Activated CD8-positive, alpha-beta memory T cell treated with anti-CD3 and anti-CD28 coated beads, Interleukin-2, amount 10 ng/mL, durations not matched to agents 7 days and 5 days (primary cell): ENCODE data around the gene FANCM. TPM values are rescaled to one million over a fixed set of nuclear protein-coding genes. Genes with fewer than 3 reads are reported as not detected.
"Not testable (repeated sequence)": the region's sequence is repeated elsewhere in the genome, so short reads cannot be mapped to it uniquely, and the experiment has no call there.

Source experiments
- ATAC-seq: fragments of 150-1000 bp; cut with Tn5 transposase; one replicate; pipeline ENCODE4 v1.10.0; 2021; ENCODE audit warnings: moderate library complexity
- CTCF ChIA-PET: fragments of 350-600 bp; sonication (Branson Sonifier 250); formaldehyde crosslinking; loops from one replicate; lab custom pipeline; 2021; ENCODE audit warnings: antibody characterized with exemption; lab: Charles Lee
- DNase-seq: peaks from one replicate; pipeline ENCODE4 v3.0.0-alpha.2; 2020
- H3K27ac Mint-ChIP-seq: one replicate; pipeline ENCODE4 v1.8.0; 2021; ENCODE audit warnings: mild to moderate bottlenecking, mixed read lengths
- H3K27me3 Mint-ChIP-seq: one replicate; pipeline ENCODE4 v1.8.0; 2021; ENCODE audit warnings: mixed read lengths
- H3K36me3 Mint-ChIP-seq: one replicate; pipeline ENCODE4 v1.8.0; 2021; ENCODE audit warnings: mild to moderate bottlenecking, mixed read lengths
- H3K4me1 Mint-ChIP-seq: one replicate; pipeline ENCODE4 v1.8.0; 2021; ENCODE audit warnings: mixed read lengths
- H3K4me3 Mint-ChIP-seq: one replicate; pipeline ENCODE4 v1.8.0; 2021; ENCODE audit warnings: mild to moderate bottlenecking, moderate library complexity, mixed read lengths
- H3K9me3 Mint-ChIP-seq: one replicate; pipeline ENCODE4 v1.8.0; 2022; ENCODE audit warnings: low read depth, mixed read lengths
- total RNA-seq, 2 experiments: library from RNA; stranded (reverse); gene quantifications; one replicate each; pipeline ENCODE4 v1.2.3, GENCODE V29; 2021

The FANCM gene
- total RNA-seq, 2 experiments from 2014 or later = 18.1 to 25.6 TPM

DNA sequence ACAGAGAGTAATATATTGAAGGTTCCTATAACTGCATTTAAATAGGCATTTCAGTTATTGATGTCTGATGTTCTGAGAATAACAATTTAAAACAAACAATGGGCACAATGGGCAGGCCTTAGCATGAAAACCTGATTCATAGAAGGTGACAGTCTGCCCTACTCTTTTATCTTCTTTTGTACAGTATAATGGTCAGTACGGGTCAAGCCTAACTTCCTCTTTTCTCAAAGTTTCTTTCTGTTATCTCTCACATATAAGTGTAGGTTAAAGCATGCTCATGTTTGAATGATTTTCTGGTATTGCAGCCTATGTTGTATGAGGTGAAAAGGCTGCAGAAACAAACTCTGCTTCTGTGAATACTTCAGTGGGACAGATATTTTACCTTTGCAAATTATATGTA lies 15.6 kb upstream of the FANCM start:
- CTCF ChIA-PET = no interaction called here
- Mint-ChIP-seq H3K27ac (no peak overlapping the region), H3K36me3 (peaks cover 54% of the 10 kb centered on the region)

GRCh38 chr14:45123271-45123670 lies 12.5 kb upstream of the FANCM start:
- peaks cover 7% of the 10 kb centered on the region for H3K4me1 Mint-ChIP-seq
- no peak overlapping the region for H3K4me3 Mint-ChIP-seq
- H3K27ac Mint-ChIP-seq = no peak overlapping the region
- DNase-seq = no peak
- H3K36me3 Mint-ChIP-seq = peaks cover 49% of the 10 kb centered on the region
- no peak for ATAC-seq
- H3K27me3 Mint-ChIP-seq = no peaks in the 10 kb centered on the region
- H3K9me3 Mint-ChIP-seq = no peaks in the 10 kb centered on the region
- CTCF ChIA-PET = interaction anchor here (1.3 kb wide), 1 partner anchor 9 kb away, joined by 3 read pairs; no protein-coding TSS in a partner anchor

More for the DNA sequence above, 15.6 kb upstream of the FANCM start:
- ATAC-seq (no peak), DNase-seq (no peak)
- Mint-ChIP-seq H3K4me1 (peaks cover 3% of the 10 kb centered on the region), H3K9me3 (no peaks in the 10 kb centered on the region), H3K4me3 (no peak overlapping the region), H3K27me3 (no peaks in the 10 kb centered on the region)

- H3K4me3 Mint-ChIP-seq = no peak overlapping the region
- CTCF ChIA-PET = interaction anchor here (1.2 kb wide), 1 partner anchor 9 kb away, joined by 3 read pairs; no protein-coding TSS in a partner anchor
- peaks cover 9% of the 10 kb centered on the region for H3K4me1 Mint-ChIP-seq
- H3K9me3 Mint-ChIP-seq = no peaks in the 10 kb centered on the region
- H3K36me3 Mint-ChIP-seq = peaks cover 36% of the 10 kb centered on the region
- no peak overlapping the region for H3K27ac Mint-ChIP-seq
- H3K27me3 Mint-ChIP-seq = no peaks in the 10 kb centered on the region
- ATAC-seq = no peak
- DNase-seq = no peak
Observed at GRCh38 chr14:45125754-45126153, 10.0 kb upstream of the FANCM start.

- ATAC-seq (no peak), DNase-seq (no peak)
- no peak overlapping the region for H3K27ac Mint-ChIP-seq
- no peaks in the 10 kb centered on the region for H3K27me3 Mint-ChIP-seq
- no peaks in the 10 kb centered on the region for H3K9me3 Mint-ChIP-seq
- no peak overlapping the region for H3K4me3 Mint-ChIP-seq
- peaks cover 21% of the 10 kb centered on the region for H3K4me1 Mint-ChIP-seq
- CTCF ChIA-PET = interaction anchor here (1.0 kb wide), 1 partner anchor 124 kb away, joined by 3 read pairs; the partner anchor contains the start of gene MIS18BP1
- H3K36me3 Mint-ChIP-seq = peaks cover 19% of the 10 kb centered on the region
Observed at GRCh38 chr14:45128963-45129629, 6.6 kb upstream of the FANCM start.

DNA sequence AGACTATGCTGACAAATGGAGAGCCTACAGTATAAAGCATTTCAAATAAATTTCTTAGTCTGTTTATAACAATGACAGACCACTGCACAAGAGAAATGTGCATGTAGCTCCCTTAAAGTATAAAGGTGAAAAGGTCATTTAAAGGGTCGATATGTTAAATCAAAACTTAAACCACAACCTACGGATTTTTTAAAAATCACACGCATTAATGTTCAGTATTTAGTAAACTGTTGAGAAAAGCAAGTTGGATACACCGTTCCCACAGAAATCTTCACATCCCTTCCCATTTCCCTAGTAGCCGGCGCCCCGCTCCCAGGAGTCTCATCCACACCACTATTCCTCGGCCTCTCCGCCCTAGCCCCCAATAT lies 2.1 kb upstream of the FANCM start:
- CTCF ChIA-PET = interaction anchor here (1.0 to 2.0 kb wide), 3 partner anchors 12 to 18 kb away, joined by 4 read pairs; no protein-coding TSS in a partner anchor
- H3K4me1 Mint-ChIP-seq = peaks cover 30% of the 10 kb centered on the region
- ATAC-seq = no peak

GRCh38 chr14:45134051-45134958 lies 1.4 kb upstream of the FANCM start, which contains the start of gene FKBP3:
Gene FKBP3, minus strand, starts transcription at chr14:45134481. Its CDS starts 25 bp downstream, at chr14:45134456.
- CTCF ChIA-PET = interaction anchor here (1.0 to 2.0 kb wide), 6 partner anchors 12 to 172 kb away, joined by 3 to 6 read pairs (median 4); partner anchors contain the start of genes KLHL28, MIS18BP1 and TOGARAM1
- peaks cover 4% of the 10 kb centered on the region for H3K36me3 Mint-ChIP-seq
- H3K4me1 Mint-ChIP-seq = peaks cover 34% of the 10 kb centered on the region
- DNase-seq (peak; percentile 98), ATAC-seq (peak; percentile 92)
- H3K9me3 Mint-ChIP-seq = no peaks in the 10 kb centered on the region
- no peaks in the 10 kb centered on the region for H3K27me3 Mint-ChIP-seq
- peak within 1 kb of the TSS; percentile 100 for H3K27ac Mint-ChIP-seq
- H3K4me3 Mint-ChIP-seq = peak within 1 kb of the TSS; percentile 95

More for the DNA sequence above, 2.1 kb upstream of the FANCM start:
- Mint-ChIP-seq H3K36me3 (peaks cover 4% of the 10 kb centered on the region), H3K27me3 (no peaks in the 10 kb centered on the region), H3K9me3 (no peaks in the 10 kb centered on the region), H3K4me3 (peak overlapping the region; percentile 95), H3K27ac (peak overlapping the region; percentile 100)
- DNase-seq = no peak

DNA sequence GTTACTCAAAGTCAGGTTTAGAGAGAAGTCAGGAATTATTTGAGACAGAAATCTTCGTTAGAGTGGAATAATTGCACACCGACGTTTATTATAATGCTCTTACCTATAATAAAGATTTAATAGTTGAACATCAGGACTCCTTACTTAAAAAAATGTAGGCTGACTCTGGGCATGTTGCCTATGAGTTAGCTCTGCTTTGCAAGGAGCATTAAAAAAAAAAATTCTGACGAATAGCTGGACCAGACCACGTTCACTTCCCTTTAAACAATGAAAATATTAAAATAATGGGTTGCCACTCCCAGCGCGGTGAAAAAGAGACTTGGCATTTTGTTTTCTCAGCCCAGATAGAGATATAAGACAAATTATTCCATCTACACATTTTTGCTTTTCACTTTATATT lies 574 bp upstream of the FANCM start:
- H3K4me1 Mint-ChIP-seq = peaks cover 36% of the 10 kb centered on the region
- peak overlapping the region; percentile 95 for H3K4me3 Mint-ChIP-seq
- peaks cover 2% of the 10 kb centered on the region for H3K36me3 Mint-ChIP-seq
- no peaks in the 10 kb centered on the region for H3K27me3 Mint-ChIP-seq
- DNase-seq (no peak), ATAC-seq (no peak)
- no peaks in the 10 kb centered on the region for H3K9me3 Mint-ChIP-seq
- H3K27ac Mint-ChIP-seq = peak overlapping the region; percentile 100
- CTCF ChIA-PET = interaction anchor here (1.0 to 2.0 kb wide), 5 partner anchors 18 to 173 kb away, joined by 3 to 6 read pairs (median 4); partner anchors contain the start of genes KLHL28, MIS18BP1 and TOGARAM1

DNA sequence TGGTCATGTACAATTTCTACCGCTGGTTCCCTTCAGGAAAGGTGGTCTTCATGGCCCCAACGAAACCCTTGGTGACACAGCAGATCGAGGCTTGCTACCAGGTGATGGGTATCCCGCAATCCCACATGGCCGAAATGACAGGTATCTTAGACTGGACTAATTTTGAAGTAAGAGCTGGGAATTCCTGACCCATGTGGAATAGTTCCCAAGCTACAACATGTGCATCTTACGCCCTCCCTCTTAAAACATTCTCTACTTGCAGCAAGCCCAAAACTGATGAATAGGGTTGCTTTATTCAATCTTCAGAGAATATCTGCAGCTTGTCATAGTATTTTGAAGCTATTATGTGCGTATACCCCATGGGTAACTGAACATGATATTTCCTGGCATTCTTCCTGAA lies 669 bp downstream of the FANCM start:
- no peak for DNase-seq
- H3K4me1 Mint-ChIP-seq = peaks cover 41% of the 10 kb centered on the region
- no peaks in the 10 kb centered on the region for H3K9me3 Mint-ChIP-seq
- H3K4me3 Mint-ChIP-seq = peak overlapping the region; percentile 95
- peak overlapping the region; percentile 100 for H3K27ac Mint-ChIP-seq
- no peak for ATAC-seq
- CTCF ChIA-PET = interaction anchor here (1.0 to 1.9 kb wide), 3 partner anchors 117 to 223 kb away, joined by 3 to 7 read pairs (median 5); partner anchors contain the start of gene MIS18BP1
- H3K27me3 Mint-ChIP-seq = no peaks in the 10 kb centered on the region
- H3K36me3 Mint-ChIP-seq = peaks cover 2% of the 10 kb centered on the region

- ATAC-seq = no peak
- H3K9me3 Mint-ChIP-seq = no peaks in the 10 kb centered on the region
- H3K4me3 Mint-ChIP-seq = no peak overlapping the region
- CTCF ChIA-PET = no interaction called here
- no peak for DNase-seq
- H3K27ac Mint-ChIP-seq = no peak overlapping the region
- no peaks in the 10 kb centered on the region for H3K27me3 Mint-ChIP-seq
- peaks cover 36% of the 10 kb centered on the region for H3K4me1 Mint-ChIP-seq
- H3K36me3 Mint-ChIP-seq = peaks cover 15% of the 10 kb centered on the region
Observed at GRCh38 chr14:45140661-45141187, 5.0 kb downstream of the FANCM start.

GRCh38 chr14:45142083-45142482 lies 6.4 kb downstream of the FANCM start:
- Mint-ChIP-seq H3K36me3 (peaks cover 20% of the 10 kb centered on the region), H3K4me1 (peaks cover 34% of the 10 kb centered on the region)
- H3K9me3 Mint-ChIP-seq, ATAC-seq, H3K27me3 Mint-ChIP-seq, CTCF ChIA-PET, DNase-seq, H3K4me3 Mint-ChIP-seq, H3K27ac Mint-ChIP-seq: not testable (repeated sequence)

DNA sequence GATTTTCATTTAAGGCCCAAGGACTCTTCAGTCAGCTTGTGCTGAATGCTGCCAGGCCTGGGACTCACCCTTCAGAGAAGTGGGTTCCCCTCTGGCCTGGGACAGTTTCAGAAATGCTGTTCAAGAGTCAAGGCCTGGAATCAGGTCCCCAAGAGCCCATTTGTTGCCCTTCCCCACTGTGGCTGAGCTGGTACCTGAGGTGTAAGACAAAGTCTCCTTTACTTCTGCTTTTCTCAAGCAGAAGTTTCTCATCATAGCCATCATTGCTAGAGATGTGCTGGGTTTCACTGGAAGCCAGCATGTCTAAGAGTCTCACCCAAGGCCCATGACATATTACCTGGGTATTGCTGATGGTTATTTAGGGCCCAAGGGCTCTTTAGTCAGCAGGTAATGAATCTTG lies 8.9 kb downstream of the FANCM start:
- H3K9me3 Mint-ChIP-seq = no peaks in the 10 kb centered on the region
- H3K27ac Mint-ChIP-seq = no peak overlapping the region
- H3K36me3 Mint-ChIP-seq = peaks cover 21% of the 10 kb centered on the region
- peaks cover 16% of the 10 kb centered on the region for H3K4me1 Mint-ChIP-seq
- H3K4me3 Mint-ChIP-seq = no peak overlapping the region
- CTCF ChIA-PET = no interaction called here
- no peak for ATAC-seq
- no peak for DNase-seq
- no peaks in the 10 kb centered on the region for H3K27me3 Mint-ChIP-seq

GRCh38 chr14:45145214-45145613 lies 9.5 kb downstream of the FANCM start:
- DNase-seq (no peak), ATAC-seq (no peak)
- Mint-ChIP-seq H3K36me3 (peaks cover 24% of the 10 kb centered on the region), H3K9me3 (no peaks in the 10 kb centered on the region), H3K27me3 (no peaks in the 10 kb centered on the region), H3K27ac (no peak overlapping the region), H3K4me3 (no peak overlapping the region), H3K4me1 (peaks cover 12% of the 10 kb centered on the region)
- CTCF ChIA-PET = no interaction called here

DNA sequence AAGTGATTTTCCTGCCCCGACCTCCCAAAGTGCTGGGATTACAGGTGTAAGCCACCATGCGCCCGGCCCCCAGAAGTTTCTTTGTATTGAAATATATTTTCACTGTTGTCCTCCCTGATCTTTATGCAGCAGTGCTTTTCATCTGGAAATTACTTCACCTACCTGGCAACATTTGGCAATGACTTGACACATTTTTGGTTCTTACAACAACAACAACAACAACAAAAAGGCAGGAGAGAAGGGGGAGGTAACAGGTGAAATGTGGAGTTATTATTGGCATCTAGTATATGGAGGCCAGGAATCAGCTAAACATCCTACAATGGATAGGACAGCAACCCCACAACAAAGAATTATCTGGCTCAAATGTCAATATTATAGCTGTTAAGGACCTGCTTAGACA lies 13.9 kb downstream of the FANCM start:
- H3K27ac Mint-ChIP-seq = no peak overlapping the region
- no peak overlapping the region for H3K4me3 Mint-ChIP-seq
- H3K27me3 Mint-ChIP-seq = no peaks in the 10 kb centered on the region
- no peak for DNase-seq
- no peak for ATAC-seq
- H3K36me3 Mint-ChIP-seq = peaks cover 23% of the 10 kb centered on the region
- CTCF ChIA-PET = no interaction called here
- H3K4me1 Mint-ChIP-seq = peaks cover 5% of the 10 kb centered on the region
- no peaks in the 10 kb centered on the region for H3K9me3 Mint-ChIP-seq
